Loucy (cell line): ENCODE results near the gene SGK1.

ENCODE experiments used
- EZH2phosphoT487 ChIP-seq: fragments of 200-600 bp; IDR thresholded peaks from 2 replicates; pipeline ENCODE4 v1.6.1; 2018; ENCODE audit warnings: antibody characterized with exemption, mild to moderate bottlenecking, moderate library complexity, borderline replicate concordance
- TF ChIP-seq, protein P1 (sequence below): fragments of 200-600 bp; sonication (generic); conservative IDR thresholded peaks from 2 replicates; pipeline ENCODE4 v1.5.1; 2014; ENCODE audit warnings: mild to moderate bottlenecking, antibody characterized with exemption, low read length

DNA sequence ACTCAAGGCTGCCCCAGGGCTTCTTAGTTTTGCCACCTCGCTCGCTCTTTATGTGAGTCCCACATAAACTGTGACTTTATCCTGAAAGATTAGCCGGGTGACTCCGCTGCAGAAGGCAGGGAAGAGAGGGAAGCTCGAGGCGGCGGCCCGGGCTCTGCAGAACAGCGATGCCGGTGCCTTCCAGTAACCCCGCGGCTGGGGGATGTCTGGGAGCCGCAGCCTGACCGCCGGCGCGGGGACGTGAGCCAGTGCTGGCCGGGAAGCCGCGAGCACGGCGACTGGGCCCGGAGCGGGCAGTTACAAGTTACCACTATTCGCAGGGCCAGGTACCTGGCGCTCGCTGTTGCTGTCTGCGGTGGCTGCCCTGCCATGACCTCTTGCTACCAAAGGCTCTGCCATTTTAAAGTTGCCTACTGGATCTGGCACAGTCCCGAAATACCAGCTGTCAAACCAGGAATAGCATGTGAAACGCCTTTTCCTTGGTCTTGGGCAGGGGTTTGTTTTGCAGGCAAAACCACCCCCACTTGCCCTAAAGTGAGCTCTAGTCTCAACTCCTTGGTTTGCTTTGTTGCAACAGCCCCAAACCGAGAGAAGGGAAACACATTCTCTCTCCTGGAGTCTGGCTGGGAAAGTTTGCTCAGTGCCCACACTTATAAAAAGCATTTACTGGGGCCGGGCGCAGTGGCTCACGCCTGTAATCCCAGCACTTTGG, 141.5 kb downstream of the SGK1 start:
- TF ChIP-seq, protein P1, sequence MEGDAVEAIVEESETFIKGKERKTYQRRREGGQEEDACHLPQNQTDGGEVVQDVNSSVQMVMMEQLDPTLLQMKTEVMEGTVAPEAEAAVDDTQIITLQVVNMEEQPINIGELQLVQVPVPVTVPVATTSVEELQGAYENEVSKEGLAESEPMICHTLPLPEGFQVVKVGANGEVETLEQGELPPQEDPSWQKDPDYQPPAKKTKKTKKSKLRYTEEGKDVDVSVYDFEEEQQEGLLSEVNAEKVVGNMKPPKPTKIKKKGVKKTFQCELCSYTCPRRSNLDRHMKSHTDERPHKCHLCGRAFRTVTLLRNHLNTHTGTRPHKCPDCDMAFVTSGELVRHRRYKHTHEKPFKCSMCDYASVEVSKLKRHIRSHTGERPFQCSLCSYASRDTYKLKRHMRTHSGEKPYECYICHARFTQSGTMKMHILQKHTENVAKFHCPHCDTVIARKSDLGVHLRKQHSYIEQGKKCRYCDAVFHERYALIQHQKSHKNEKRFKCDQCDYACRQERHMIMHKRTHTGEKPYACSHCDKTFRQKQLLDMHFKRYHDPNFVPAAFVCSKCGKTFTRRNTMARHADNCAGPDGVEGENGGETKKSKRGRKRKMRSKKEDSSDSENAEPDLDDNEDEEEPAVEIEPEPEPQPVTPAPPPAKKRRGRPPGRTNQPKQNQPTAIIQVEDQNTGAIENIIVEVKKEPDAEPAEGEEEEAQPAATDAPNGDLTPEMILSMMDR: no peak
- no peak for TF ChIP-seq EZH2phosphoT487
